GM12891 (cell line): ENCODE measurements around the gene SORCS2.

Source experiments
- DNase-seq: peaks from one replicate; pipeline ENCODE4 v3.0.0; 2011; ENCODE audit warnings: low spot score; ENCODE audit not compliant: insufficient read length
- FAIRE-seq: peaks from 2 replicates; lab custom pipeline; 2011; peaks lifted over from hg19 to GRCh38; lab: Jason Lieb, UNC
- PAX5 ChIP-seq: IDR thresholded peaks from 2 replicates; pipeline ENCODE4 v1.6.1; 2011; ENCODE audit warnings: low read length, moderate library complexity, mild to moderate bottlenecking; ENCODE audit not compliant: insufficient read depth, severe bottlenecking
- POLR2A ChIP-seq: IDR thresholded peaks from 2 replicates; pipeline ENCODE4 v1.6.1; 2011; ENCODE audit warnings: low read depth, low read length, control low read depth
- POLR2AphosphoS5 ChIP-seq: IDR thresholded peaks from 2 replicates; pipeline ENCODE4 v1.6.1; 2011; ENCODE audit warnings: low read depth, low read length, control low read depth
- POU2F2 ChIP-seq: IDR thresholded peaks from 2 replicates; pipeline ENCODE4 v1.6.1; 2011; ENCODE audit warnings: low read depth, mild to moderate bottlenecking, control low read depth, low read length, moderate library complexity
- SPI1 ChIP-seq: IDR thresholded peaks from 2 replicates; pipeline ENCODE4 v1.6.1; 2011; ENCODE audit warnings: low read depth, low read length, control low read depth
- TAF1 ChIP-seq: IDR thresholded peaks from 2 replicates; pipeline ENCODE4 v1.6.1; 2011; ENCODE audit warnings: low read depth, low read length, control low read depth

Gene SORCS2

DNA sequence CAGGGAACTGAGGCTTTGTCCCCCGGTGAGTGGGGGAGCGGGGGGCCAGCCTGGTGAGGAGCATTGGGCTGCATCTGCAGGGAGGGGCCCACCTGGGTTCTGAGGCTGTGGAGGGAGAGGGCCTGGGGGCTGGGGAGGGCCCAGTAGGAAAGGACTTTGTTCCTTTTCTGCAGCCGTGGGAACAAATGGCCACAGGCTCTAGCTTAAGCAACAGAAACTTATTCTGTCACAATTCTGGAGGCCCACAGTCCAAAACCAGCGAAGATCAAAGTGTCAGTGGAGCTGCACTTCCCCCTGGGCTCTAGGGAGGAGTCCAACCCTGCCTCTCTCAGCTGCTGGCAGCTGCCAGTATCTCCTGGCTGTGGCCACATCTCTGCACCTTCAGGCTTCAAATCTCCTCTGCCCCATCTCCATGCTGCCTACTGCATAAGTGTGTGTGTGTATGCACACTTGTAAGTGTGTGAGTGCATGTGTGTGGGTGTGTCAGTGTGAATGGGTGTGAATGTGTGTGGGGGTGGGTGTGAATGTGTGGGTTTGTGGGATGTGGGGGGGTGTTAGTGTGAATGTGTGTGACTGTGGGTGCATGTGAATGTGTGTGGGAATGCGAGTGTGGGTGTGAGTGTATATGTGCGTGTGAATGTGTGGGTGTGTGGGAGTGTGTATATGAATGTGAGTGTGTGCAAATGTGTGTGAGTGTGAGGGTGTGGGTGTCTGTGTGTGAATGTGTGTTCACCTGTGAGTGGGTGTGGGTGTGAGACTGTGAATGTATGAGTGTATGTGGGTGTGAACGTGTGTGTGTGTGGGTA is 446.8 kb downstream of the SORCS2 start:
- DNase-seq (no peak), FAIRE-seq (no peak)
- TF ChIP-seq POLR2AphosphoS5 = no peak
- TF ChIP-seq POLR2A = no peak
- no peak for TF ChIP-seq POU2F2
- no peak for TF ChIP-seq SPI1
- TF ChIP-seq PAX5 = no peak
- TF ChIP-seq TAF1 = no peak

GRCh38 chr4:7640136-7640535 is 447.8 kb downstream of the SORCS2 start:
- no peak for TF ChIP-seq POLR2A
- TF ChIP-seq SPI1 = no peak
- TF ChIP-seq POLR2AphosphoS5 = no peak
- no peak for TF ChIP-seq PAX5
- no peak for TF ChIP-seq TAF1
- no peak for TF ChIP-seq POU2F2
- DNase-seq (no peak), FAIRE-seq (peak; percentile 55)

GRCh38 chr4:7641712-7642111 is 449.4 kb downstream of the SORCS2 start:
- FAIRE-seq (no peak), DNase-seq (no peak)
- TF ChIP-seq POLR2A (no peak), POLR2AphosphoS5 (no peak), POU2F2 (no peak), TAF1 (no peak), SPI1 (no peak), PAX5 (no peak)

GRCh38 chr4:7642741-7643458 is 450.6 kb downstream of the SORCS2 start:
- no peak for DNase-seq
- no peak for TF ChIP-seq POLR2AphosphoS5
- no peak for TF ChIP-seq POLR2A
- no peak for TF ChIP-seq TAF1
- no peak for TF ChIP-seq SPI1
- TF ChIP-seq POU2F2 = no peak
- no peak for TF ChIP-seq PAX5
- no peak for FAIRE-seq

DNA sequence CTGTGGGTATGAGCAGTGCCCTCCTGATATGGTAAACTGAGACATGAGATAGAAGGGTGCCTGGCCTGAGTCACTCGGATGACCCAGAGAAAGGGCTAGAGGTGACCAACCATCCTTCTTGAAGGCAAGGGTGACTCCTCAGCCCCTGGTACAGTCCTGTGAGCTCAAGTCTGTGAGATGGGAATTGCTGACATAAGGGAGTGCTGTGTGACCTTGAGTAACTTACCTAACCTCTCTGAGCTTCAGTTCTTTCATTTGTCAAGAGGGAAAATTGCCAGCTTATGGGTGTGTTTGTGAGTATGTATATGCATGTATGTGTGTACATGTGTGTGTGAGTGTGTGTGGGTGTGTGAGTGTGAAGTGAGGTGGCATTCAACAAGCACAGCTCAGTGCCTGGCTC is 452.8 kb downstream of the SORCS2 start:
- DNase-seq (no peak), FAIRE-seq (no peak)
- TF ChIP-seq SPI1 (no peak), POLR2A (no peak), TAF1 (no peak), POU2F2 (no peak), PAX5 (no peak), POLR2AphosphoS5 (no peak)

DNA sequence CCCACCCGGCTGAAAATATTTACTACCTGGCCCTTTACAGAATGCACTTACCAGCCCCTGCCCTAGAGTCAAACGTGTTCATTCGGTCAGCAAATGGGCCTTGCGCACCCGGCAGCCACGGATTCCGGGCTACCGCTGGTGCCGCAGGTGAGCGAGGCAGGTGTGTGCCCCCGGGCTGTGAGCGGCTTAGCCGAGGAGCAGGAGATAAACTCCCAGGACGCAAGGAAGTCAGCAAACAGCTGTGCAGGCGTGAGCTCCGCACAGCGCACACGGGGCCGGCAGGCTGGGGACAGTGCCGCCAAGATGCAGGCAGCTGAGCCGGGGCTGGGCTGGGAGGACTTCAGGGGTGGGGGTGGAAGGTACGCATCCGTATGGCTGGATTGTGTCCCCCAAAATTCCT is 453.6 kb downstream of the SORCS2 start:
- TF ChIP-seq POLR2AphosphoS5 = no peak
- FAIRE-seq (no peak), DNase-seq (no peak)

- FAIRE-seq (no peak), DNase-seq (no peak)
- TF ChIP-seq POU2F2 (no peak), PAX5 (no peak), TAF1 (no peak), POLR2AphosphoS5 (no peak), SPI1 (no peak), POLR2A (no peak)
Measured at GRCh38 chr4:7646384-7647061, 454.2 kb downstream of the SORCS2 start.

DNA sequence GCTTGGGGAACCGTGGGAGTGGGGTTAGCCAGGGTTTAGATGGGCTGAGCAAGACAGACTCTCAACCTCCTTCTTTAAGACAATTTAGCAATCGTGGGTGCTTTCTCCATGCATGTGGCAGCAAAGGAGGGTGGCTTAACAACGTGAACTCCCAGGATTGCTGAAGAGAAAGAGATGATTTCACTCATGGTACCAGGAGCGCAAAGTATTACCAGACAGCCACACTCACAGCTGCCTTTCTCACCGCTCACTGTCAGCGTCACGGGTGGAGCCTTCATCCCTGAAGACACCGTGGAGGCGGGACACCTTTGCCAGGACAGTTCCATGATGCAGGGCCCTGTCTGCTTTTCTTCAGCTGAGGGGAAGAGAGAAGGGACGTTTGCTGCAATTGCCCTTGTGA is 454.8 kb downstream of the SORCS2 start:
- DNase-seq (no peak), FAIRE-seq (no peak)
- TF ChIP-seq POLR2A (no peak), POU2F2 (no peak), TAF1 (no peak), PAX5 (no peak), POLR2AphosphoS5 (no peak), SPI1 (no peak)
